ENCODE results near the gene LARP1.

The LARP1 gene

GRCh38 chr5:154722936-154723335, 32.2 kb upstream of the LARP1 start:
- H2BK12ac ChIP-seq (ENCODE audit: low read length) = no peak overlapping the region
- no peak overlapping the region for H3K27ac ChIP-seq (replicated peaks; ENCODE audit: low read length)
- H3K27me3 ChIP-seq (ENCODE audit: control insufficient read depth in 3 of 3, insufficient read depth in 3 of 3, low read depth in 1 of 3, low read length in 3 of 3) = no peaks in the 10 kb centered on the region
- H3K36me3 ChIP-seq (replicated peaks in 1 of 2; ENCODE audit: control insufficient read depth in 2 of 2, insufficient read depth in 2 of 2, low read length in 2 of 2) = no peaks in the 10 kb centered on the region
- H2BK15ac ChIP-seq (ENCODE audit: low read length) = no peak overlapping the region
- no peak overlapping the region for H2BK120ac ChIP-seq (ENCODE audit: low read depth, low read length)
- H3K9me3 ChIP-seq (replicated peaks in 1 of 2; ENCODE audit: control insufficient read depth in 2 of 2, insufficient read depth in 1 of 2, low read depth in 1 of 2, low read length in 2 of 2) = no peaks in the 10 kb centered on the region
- no peak overlapping the region for H3K4me2 ChIP-seq (ENCODE audit: insufficient read depth, low read length, poor library complexity, severe bottlenecking)
- H3K79me1 ChIP-seq (ENCODE audit: low read depth, low read length) = no peaks in the 10 kb centered on the region
- no peak overlapping the region for H2AFZ ChIP-seq (ENCODE audit: low read length)
- H4K91ac ChIP-seq (ENCODE audit: low read depth, low read length, poor library complexity) = no peak overlapping the region
- no peak overlapping the region for H3K4me3 ChIP-seq (ENCODE audit: low read length in 2 of 2)
- H4K8ac ChIP-seq (ENCODE audit: low read depth, low read length) = no peak overlapping the region
- no CpG with 5 or more reads among the region's 2 CpGs for WGBS, 2 donors (ENCODE audit: extremely low coverage in 2 of 2, insufficient read length in 2 of 2, insufficient replicate concordance in 1 of 2)
- no peak overlapping the region for H3K9ac ChIP-seq (ENCODE audit: low read depth, low read length, poor library complexity)
- no peak overlapping the region for H3K18ac ChIP-seq (ENCODE audit: low read length)
- no peak overlapping the region for H2BK5ac ChIP-seq (ENCODE audit: low read length)
- H2AK5ac ChIP-seq (ENCODE audit: low read depth, low read length) = no peak overlapping the region
- peaks cover 0 to 11% of the 10 kb centered on the region in 2 donors for H3K4me1 ChIP-seq (ENCODE audit: control insufficient read depth in 2 of 2, insufficient read depth in 1 of 2, low read depth in 1 of 2, low read length in 2 of 2)
- H3K4ac ChIP-seq (ENCODE audit: low read length) = no peak overlapping the region
- no peak overlapping the region for H3K14ac ChIP-seq (ENCODE audit: low read length)
- no peak for DNase-seq (ENCODE audit: low spot score)
- no peak overlapping the region for H3K23ac ChIP-seq (ENCODE audit: low read depth, low read length, poor library complexity)

DNA sequence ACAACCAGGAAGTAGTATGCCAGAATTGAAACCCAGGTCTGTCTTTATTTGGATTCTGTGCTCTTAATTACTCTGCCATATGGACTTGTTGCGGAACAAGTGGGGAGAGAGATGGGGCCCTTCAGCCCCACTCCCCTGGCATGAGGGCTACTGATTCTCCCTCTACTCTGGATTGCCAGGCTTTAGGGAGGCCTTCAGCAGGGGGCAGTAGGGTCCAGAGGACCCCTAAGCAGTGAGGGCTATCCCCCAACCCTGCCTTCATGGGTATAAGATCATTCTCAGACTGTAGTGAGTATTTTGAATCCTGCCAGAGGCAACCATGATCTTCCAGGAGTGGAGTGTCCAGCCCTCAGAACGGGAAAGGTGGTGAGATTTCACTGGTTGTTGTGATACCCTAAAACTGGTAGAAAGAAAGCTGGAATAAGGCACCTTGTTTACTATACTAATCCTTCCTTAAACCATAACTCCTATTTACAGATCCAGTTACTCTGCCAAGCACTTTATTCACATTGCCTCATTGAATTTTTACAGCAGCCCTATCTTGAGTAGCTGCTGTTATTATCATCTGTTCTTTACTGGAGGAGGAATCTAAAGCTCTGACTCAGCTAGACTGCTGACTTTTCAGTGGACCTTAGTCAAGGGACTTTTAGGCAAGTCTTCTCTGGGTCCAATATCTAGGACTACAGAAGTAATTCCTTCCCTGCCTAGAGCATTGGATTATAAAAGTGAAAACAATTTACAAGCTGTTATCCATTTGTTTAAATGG, 31.3 kb upstream of the LARP1 start:
- no peak for DNase-seq (ENCODE audit: low spot score)
- no peak overlapping the region for H3K4ac ChIP-seq (ENCODE audit: low read length)
- WGBS, 2 donors (ENCODE audit: extremely low coverage in 2 of 2, insufficient read length in 2 of 2, insufficient replicate concordance in 1 of 2) = no CpG with 5 or more reads among the region's 2 CpGs

DNA sequence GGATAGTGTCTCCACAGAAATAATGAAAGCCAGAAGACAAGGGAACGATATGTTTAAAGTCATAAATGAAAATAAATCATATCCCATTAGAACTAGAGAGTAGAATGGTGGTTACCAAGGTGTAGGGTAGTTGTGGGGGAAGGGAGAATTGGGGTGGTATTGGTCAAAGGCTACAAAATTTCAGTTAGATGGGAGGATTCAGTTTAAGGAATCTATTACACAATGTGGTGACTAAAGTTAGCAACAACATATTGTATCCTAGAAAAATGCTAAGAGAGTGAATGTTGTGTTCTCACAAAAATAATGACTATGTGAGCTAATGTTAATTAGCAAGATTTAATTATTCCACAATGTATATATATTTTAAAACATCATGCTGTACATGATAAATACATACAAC, 27.8 kb upstream of the LARP1 start:
- no peak overlapping the region for H3K27ac ChIP-seq (replicated peaks; ENCODE audit: low read length)
- H3K4ac ChIP-seq (ENCODE audit: low read length) = no peak overlapping the region
- H2BK15ac ChIP-seq (ENCODE audit: low read length) = no peak overlapping the region
- no CpG with 5 or more reads among the region's 1 CpG for WGBS, 2 donors (ENCODE audit: extremely low coverage in 2 of 2, insufficient read length in 2 of 2, insufficient replicate concordance in 1 of 2)
- no peaks in the 10 kb centered on the region for H3K4me1 ChIP-seq (ENCODE audit: control insufficient read depth in 2 of 2, insufficient read depth in 1 of 2, low read depth in 1 of 2, low read length in 2 of 2)
- H2BK120ac ChIP-seq (ENCODE audit: low read depth, low read length) = no peak overlapping the region
- no peak overlapping the region for H2BK12ac ChIP-seq (ENCODE audit: low read length)
- peaks cover 0 to 2% (median 0%) of the 10 kb centered on the region in 3 experiments for H3K27me3 ChIP-seq (ENCODE audit: control insufficient read depth in 3 of 3, insufficient read depth in 3 of 3, low read depth in 1 of 3, low read length in 3 of 3)
- no peak overlapping the region for H4K8ac ChIP-seq (ENCODE audit: low read depth, low read length)
- no peak overlapping the region for H4K91ac ChIP-seq (ENCODE audit: low read depth, low read length, poor library complexity)
- H3K9me3 ChIP-seq (replicated peaks in 1 of 2; ENCODE audit: control insufficient read depth in 2 of 2, insufficient read depth in 1 of 2, low read depth in 1 of 2, low read length in 2 of 2) = no peaks in the 10 kb centered on the region
- no peak overlapping the region for H3K14ac ChIP-seq (ENCODE audit: low read length)
- no peak overlapping the region for H3K4me3 ChIP-seq (ENCODE audit: low read length in 2 of 2)
- H2BK5ac ChIP-seq (ENCODE audit: low read length) = no peak overlapping the region
- H3K23ac ChIP-seq (ENCODE audit: low read depth, low read length, poor library complexity) = no peak overlapping the region
- no peak overlapping the region for H3K4me2 ChIP-seq (ENCODE audit: insufficient read depth, low read length, poor library complexity, severe bottlenecking)
- H3K36me3 ChIP-seq (replicated peaks in 1 of 2; ENCODE audit: control insufficient read depth in 2 of 2, insufficient read depth in 2 of 2, low read length in 2 of 2) = no peaks in the 10 kb centered on the region
- H2AK5ac ChIP-seq (ENCODE audit: low read depth, low read length) = no peak overlapping the region
- no peak overlapping the region for H3K9ac ChIP-seq (ENCODE audit: low read depth, low read length, poor library complexity)
- no peak for DNase-seq (ENCODE audit: low spot score)
- no peak overlapping the region for H3K18ac ChIP-seq (ENCODE audit: low read length)
- H3K79me1 ChIP-seq (ENCODE audit: low read depth, low read length) = no peaks in the 10 kb centered on the region
- H2AFZ ChIP-seq (ENCODE audit: low read length) = no peak overlapping the region

More for the DNA sequence above, 31.3 kb upstream of the LARP1 start:
- Histone ChIP-seq H4K91ac (ENCODE audit: low read depth, low read length, poor library complexity) (no peak overlapping the region), H3K79me1 (ENCODE audit: low read depth, low read length) (no peaks in the 10 kb centered on the region), H2BK5ac (ENCODE audit: low read length) (no peak overlapping the region), H3K9ac (ENCODE audit: low read depth, low read length, poor library complexity) (no peak overlapping the region), H3K27me3 (ENCODE audit: control insufficient read depth in 3 of 3, insufficient read depth in 3 of 3, low read depth in 1 of 3, low read length in 3 of 3) (peaks cover 0 to 2% (median 0%) of the 10 kb centered on the region in 3 experiments), H2BK120ac (ENCODE audit: low read depth, low read length) (no peak overlapping the region), H2AFZ (ENCODE audit: low read length) (no peak overlapping the region), H2BK12ac (ENCODE audit: low read length) (no peak overlapping the region), H4K8ac (ENCODE audit: low read depth, low read length) (no peak overlapping the region), H2AK5ac (ENCODE audit: low read depth, low read length) (no peak overlapping the region), H3K23ac (ENCODE audit: low read depth, low read length, poor library complexity) (no peak overlapping the region), H3K27ac (replicated peaks; ENCODE audit: low read length) (no peak overlapping the region), H3K9me3 (replicated peaks in 1 of 2; ENCODE audit: control insufficient read depth in 2 of 2, insufficient read depth in 1 of 2, low read depth in 1 of 2, low read length in 2 of 2) (no peaks in the 10 kb centered on the region), H3K14ac (ENCODE audit: low read length) (no peak overlapping the region), H3K4me2 (ENCODE audit: insufficient read depth, low read length, poor library complexity, severe bottlenecking) (no peak overlapping the region), H3K4me1 (ENCODE audit: control insufficient read depth in 2 of 2, insufficient read depth in 1 of 2, low read depth in 1 of 2, low read length in 2 of 2) (peaks cover 0 to 11% of the 10 kb centered on the region in 2 donors), H3K4me3 (ENCODE audit: low read length in 2 of 2) (no peak overlapping the region), H3K36me3 (replicated peaks in 1 of 2; ENCODE audit: control insufficient read depth in 2 of 2, insufficient read depth in 2 of 2, low read length in 2 of 2) (no peaks in the 10 kb centered on the region), H3K18ac (ENCODE audit: low read length) (no peak overlapping the region), H2BK15ac (ENCODE audit: low read length) (no peak overlapping the region)

DNA sequence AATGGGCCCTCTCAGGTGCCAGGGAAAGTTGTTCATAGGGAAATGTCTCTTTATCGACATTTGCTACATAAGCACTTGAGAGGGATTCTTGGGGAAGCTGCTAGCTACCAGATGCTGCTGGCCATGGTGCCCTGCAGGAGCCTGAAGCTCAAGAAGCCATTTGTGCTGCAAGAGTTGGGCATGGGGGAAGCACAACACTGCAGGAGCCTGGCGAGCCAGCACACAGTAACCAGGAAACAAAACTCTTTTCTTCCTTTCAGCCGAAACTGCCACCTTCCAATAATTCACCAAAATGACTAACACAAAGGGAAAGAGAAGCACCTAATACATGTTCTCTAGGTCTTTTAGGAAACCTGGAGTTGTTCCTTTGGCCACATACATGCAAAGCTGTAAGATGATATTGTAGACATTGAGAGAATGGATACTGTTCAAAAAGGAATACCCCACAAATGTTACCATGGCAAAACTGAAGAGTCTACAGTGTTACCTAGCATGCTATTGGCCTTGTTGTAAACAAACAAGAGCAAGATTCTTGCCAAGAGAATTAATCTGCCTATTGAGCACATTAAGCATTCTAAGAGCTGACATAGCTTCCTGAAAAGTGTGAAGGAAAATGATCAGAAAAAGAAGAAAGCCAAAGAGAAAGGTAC, 26.1 kb upstream of the LARP1 start:
- Histone ChIP-seq H2AK5ac (ENCODE audit: low read depth, low read length) (no peak overlapping the region), H3K4me2 (ENCODE audit: insufficient read depth, low read length, poor library complexity, severe bottlenecking) (no peak overlapping the region), H3K27ac (replicated peaks; ENCODE audit: low read length) (no peak overlapping the region), H2BK5ac (ENCODE audit: low read length) (no peak overlapping the region), H3K14ac (ENCODE audit: low read length) (no peak overlapping the region), H4K8ac (ENCODE audit: low read depth, low read length) (no peak overlapping the region), H3K4me3 (ENCODE audit: low read length in 2 of 2) (no peak overlapping the region), H2BK120ac (ENCODE audit: low read depth, low read length) (no peak overlapping the region), H3K9ac (ENCODE audit: low read depth, low read length, poor library complexity) (no peak overlapping the region), H3K27me3 (ENCODE audit: control insufficient read depth in 3 of 3, insufficient read depth in 3 of 3, low read depth in 1 of 3, low read length in 3 of 3) (peaks cover 0 to 2% (median 0%) of the 10 kb centered on the region in 3 experiments), H3K9me3 (replicated peaks in 1 of 2; ENCODE audit: control insufficient read depth in 2 of 2, insufficient read depth in 1 of 2, low read depth in 1 of 2, low read length in 2 of 2) (no peaks in the 10 kb centered on the region), H3K36me3 (replicated peaks in 1 of 2; ENCODE audit: control insufficient read depth in 2 of 2, insufficient read depth in 2 of 2, low read length in 2 of 2) (no peaks in the 10 kb centered on the region), H3K79me1 (ENCODE audit: low read depth, low read length) (no peaks in the 10 kb centered on the region), H4K91ac (ENCODE audit: low read depth, low read length, poor library complexity) (no peak overlapping the region), H2BK12ac (ENCODE audit: low read length) (no peak overlapping the region), H3K4ac (ENCODE audit: low read length) (no peak overlapping the region), H2AFZ (ENCODE audit: low read length) (no peak overlapping the region), H3K4me1 (ENCODE audit: control insufficient read depth in 2 of 2, insufficient read depth in 1 of 2, low read depth in 1 of 2, low read length in 2 of 2) (no peaks in the 10 kb centered on the region), H3K18ac (ENCODE audit: low read length) (no peak overlapping the region), H2BK15ac (ENCODE audit: low read length) (no peak overlapping the region), H3K23ac (ENCODE audit: low read depth, low read length, poor library complexity) (no peak overlapping the region)
- no peak for DNase-seq (ENCODE audit: low spot score)
- WGBS, 2 donors (ENCODE audit: extremely low coverage in 2 of 2, insufficient read length in 2 of 2, insufficient replicate concordance in 1 of 2) = no CpG with 5 or more reads among the region's 3 CpGs
